GM06990 (cell line): ENCODE results near the gene MAN2B1.
"Not testable (repeated sequence)": the region's sequence is repeated elsewhere in the genome, so short reads cannot be mapped to it uniquely, and the experiment has no call there.

Experiments
- DNase-seq: peaks from one replicate; pipeline ENCODE4 v3.0.0-alpha.2; 2011; ENCODE audit not compliant: insufficient read length; ENCODE audit errors: extremely low read depth
- H3K27me3 ChIP-seq: replicated peaks from 2 replicates; pipeline ENCODE4 v1.6.0; 2011; ENCODE audit warnings: low read length; ENCODE audit not compliant: control insufficient read depth, insufficient read depth
- H3K36me3 ChIP-seq: 2 replicates; pipeline ENCODE4 v1.5.1; 2011; ENCODE audit warnings: low read length; ENCODE audit not compliant: control insufficient read depth, insufficient read depth
- H3K4me3 ChIP-seq: replicated peaks from 2 replicates; pipeline ENCODE4 v1.5.1; 2011; ENCODE audit warnings: low read depth, mild to moderate bottlenecking, control low read depth, low read length
- TF ChIP-seq, protein P1 (sequence below): IDR thresholded peaks from 2 replicates; pipeline ENCODE4 v1.5.1; 2011; ENCODE audit warnings: low read length, control low read depth, mild to moderate bottlenecking, inconsistent platforms; ENCODE audit not compliant: insufficient read depth, poor library complexity, severe bottlenecking

Gene MAN2B1

DNA sequence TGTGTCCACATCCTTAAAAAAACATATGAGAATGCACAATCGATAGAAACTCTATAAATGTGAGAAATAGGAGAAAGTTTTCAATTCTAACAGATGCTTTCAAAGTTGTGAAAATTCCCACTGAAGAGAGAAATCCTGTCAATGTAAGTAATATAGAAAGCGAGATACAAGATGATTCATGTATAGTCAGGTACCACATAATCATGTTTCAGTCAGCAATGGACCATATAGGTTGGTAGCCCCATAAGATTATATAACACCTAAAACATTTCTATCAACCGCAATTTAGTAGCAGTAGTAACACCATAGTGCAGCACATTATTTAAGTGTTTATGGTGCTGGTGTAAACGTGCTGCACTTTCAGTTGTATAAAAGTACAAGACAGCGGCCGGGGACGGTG, 37.3 kb downstream of the MAN2B1 start:
- no peak for DNase-seq
- TF ChIP-seq, protein P1, sequence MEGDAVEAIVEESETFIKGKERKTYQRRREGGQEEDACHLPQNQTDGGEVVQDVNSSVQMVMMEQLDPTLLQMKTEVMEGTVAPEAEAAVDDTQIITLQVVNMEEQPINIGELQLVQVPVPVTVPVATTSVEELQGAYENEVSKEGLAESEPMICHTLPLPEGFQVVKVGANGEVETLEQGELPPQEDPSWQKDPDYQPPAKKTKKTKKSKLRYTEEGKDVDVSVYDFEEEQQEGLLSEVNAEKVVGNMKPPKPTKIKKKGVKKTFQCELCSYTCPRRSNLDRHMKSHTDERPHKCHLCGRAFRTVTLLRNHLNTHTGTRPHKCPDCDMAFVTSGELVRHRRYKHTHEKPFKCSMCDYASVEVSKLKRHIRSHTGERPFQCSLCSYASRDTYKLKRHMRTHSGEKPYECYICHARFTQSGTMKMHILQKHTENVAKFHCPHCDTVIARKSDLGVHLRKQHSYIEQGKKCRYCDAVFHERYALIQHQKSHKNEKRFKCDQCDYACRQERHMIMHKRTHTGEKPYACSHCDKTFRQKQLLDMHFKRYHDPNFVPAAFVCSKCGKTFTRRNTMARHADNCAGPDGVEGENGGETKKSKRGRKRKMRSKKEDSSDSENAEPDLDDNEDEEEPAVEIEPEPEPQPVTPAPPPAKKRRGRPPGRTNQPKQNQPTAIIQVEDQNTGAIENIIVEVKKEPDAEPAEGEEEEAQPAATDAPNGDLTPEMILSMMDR, result no peak
- no peak overlapping the region for H3K4me3 ChIP-seq
- H3K36me3 ChIP-seq, result peaks cover 13% of the 10 kb centered on the region
- no peaks in the 10 kb centered on the region for H3K27me3 ChIP-seq

GRCh38 chr19:12628040-12629022, 38.2 kb downstream of the MAN2B1 start:
- DNase-seq, result no peak
- H3K4me3 ChIP-seq, result no peak overlapping the region
- TF ChIP-seq, protein P1, result no peak
- H3K36me3 ChIP-seq, result peaks cover 11% of the 10 kb centered on the region
- H3K27me3 ChIP-seq, result no peaks in the 10 kb centered on the region

- Histone ChIP-seq H3K36me3 (peaks cover 10% of the 10 kb centered on the region), H3K27me3 (no peaks in the 10 kb centered on the region), H3K4me3 (no peak overlapping the region)
- DNase-seq, result no peak
- TF ChIP-seq, protein P1, result no peak
These were observed 39.6 kb downstream of the MAN2B1 start for GRCh38 chr19:12626958-12627357.

DNA sequence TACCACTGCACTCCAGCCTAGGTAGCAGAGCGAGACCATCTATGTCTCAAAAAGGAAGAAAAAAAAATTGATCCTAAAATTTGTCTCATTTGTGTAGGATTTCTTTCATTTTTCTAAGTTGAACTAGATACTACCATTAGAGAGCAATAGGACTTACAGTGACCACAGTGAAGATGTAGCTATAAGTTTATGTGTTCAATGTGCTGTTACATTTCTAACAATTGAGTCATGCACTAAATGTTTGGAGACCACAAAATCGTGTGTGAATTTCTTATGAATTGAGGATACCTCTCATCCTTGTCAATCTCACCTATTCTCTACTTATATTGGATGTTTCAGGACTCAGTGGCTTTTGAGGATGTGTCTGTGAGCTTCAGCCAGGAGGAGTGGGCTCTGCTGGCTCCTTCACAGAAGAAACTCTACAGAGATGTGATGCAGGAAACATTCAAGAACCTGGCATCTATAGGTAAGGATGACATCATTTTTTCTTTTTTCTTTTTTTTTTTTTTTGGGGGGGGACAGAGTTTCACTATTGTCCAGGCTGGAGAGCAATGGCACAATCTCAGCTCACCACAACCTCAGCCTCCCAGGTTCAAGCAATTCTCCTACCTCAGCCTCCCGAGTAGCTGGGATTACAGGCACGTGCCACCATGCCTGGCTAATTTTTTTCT, 43.0 kb downstream of the MAN2B1 start:
- DNase-seq, result no peak
- Histone ChIP-seq H3K36me3 (peaks cover 10% of the 10 kb centered on the region), H3K27me3 (no peaks in the 10 kb centered on the region), H3K4me3 (no peak overlapping the region)
- TF ChIP-seq, protein P1, result no peak

GRCh38 chr19:12621253-12622024, 45.1 kb downstream of the MAN2B1 start:
- not testable (repeated sequence) for H3K27me3 ChIP-seq, DNase-seq, H3K36me3 ChIP-seq, H3K4me3 ChIP-seq
